OCI-LY3 (cell line): ENCODE results near the gene GJA1.
A peak's percentile ranks its signal among the peaks of the same experiment; 100 is the strongest.
"Not testable (repeated sequence)": the region's sequence is repeated elsewhere in the genome, so short reads cannot be mapped to it uniquely, and the experiment has no call there.

Experiments
- H2AFZ ChIP-seq: fragments of 200-600, 300-600 bp; shearing (Covaris generic); 2 replicates; pipeline ENCODE4 v1.6.0; 2014; ENCODE audit warnings: antibody characterized with exemption, low read depth, low read length
- H3K27ac ChIP-seq: fragments of 200-600, 300-600 bp; sonication (generic); 2 replicates; pipeline ENCODE4 v1.5.1; 2014; ENCODE audit warnings: mild to moderate bottlenecking, low read length, moderate library complexity, mixed read lengths
- H3K27me3 ChIP-seq: fragments of 200-600, 300-600 bp; sonication (generic); 2 replicates; pipeline ENCODE4 v1.6.1; 2014; ENCODE audit warnings: low read depth, low read length, mixed read lengths
- H3K36me3 ChIP-seq: fragments of 200-600, 300-600 bp; sonication (generic); replicated peaks from 2 replicates; pipeline ENCODE3; 2014; ENCODE audit warnings: low read depth, low read length, mixed read lengths
- H3K4me1 ChIP-seq: fragments of 300-600, 200-600 bp; sonication (generic); 2 replicates; pipeline ENCODE4 v1.6.1; 2014; ENCODE audit warnings: low read length, mixed read lengths
- H3K4me2 ChIP-seq: fragments of 200-600, 300-600 bp; sonication (generic); 2 replicates; pipeline ENCODE4 v1.6.1; 2014; ENCODE audit warnings: low read length, mixed read lengths
- H3K4me3 ChIP-seq: fragments of 300-600, 200-600 bp; sonication (generic); 2 replicates; pipeline ENCODE4 v1.5.1; 2014; ENCODE audit warnings: antibody characterized with exemption, mild to moderate bottlenecking, low read length, moderate library complexity
- H3K79me2 ChIP-seq: fragments of 300-600, 200-600 bp; shearing (Covaris generic); 2 replicates; pipeline ENCODE4 v1.6.1; 2014; ENCODE audit warnings: mild to moderate bottlenecking, low read length, mixed read lengths
- H3K9ac ChIP-seq: fragments of 300-600, 200-600 bp; shearing (Covaris generic); 2 replicates; pipeline ENCODE4 v1.6.0; 2014; ENCODE audit warnings: mild to moderate bottlenecking, low read length, moderate library complexity
- H3K9me3 ChIP-seq: fragments of 200-600, 300-600 bp; shearing (Covaris generic); 2 replicates; pipeline ENCODE4 v1.6.1; 2014; ENCODE audit warnings: low read length, mixed read lengths; ENCODE audit not compliant: insufficient read depth
- H4K20me1 ChIP-seq: fragments of 200-600, 300-600 bp; sonication (generic); 2 replicates; pipeline ENCODE4 v1.6.1; 2016; ENCODE audit warnings: low read length, mixed read lengths; ENCODE audit not compliant: insufficient read depth
- EZH2phosphoT487 ChIP-seq: fragments of 200-600 bp; shearing (Covaris generic); IDR thresholded peaks from 2 replicates; pipeline ENCODE4 v1.6.1; 2018; ENCODE audit warnings: antibody characterized with exemption, mixed run types, low read depth
- TF ChIP-seq, protein P1 (sequence below): fragments of 200-600, 300-600 bp; sonication (generic); IDR thresholded peaks from 2 replicates; pipeline ENCODE4 v1.5.1; 2014; ENCODE audit warnings: antibody characterized with exemption, low read length, low read depth

Gene GJA1

GRCh38 chr6:121426686-121427085 lies 8.8 kb upstream of the GJA1 start:
- Histone ChIP-seq H3K4me2 (no peak overlapping the region), H3K9me3 (no peaks in the 10 kb centered on the region)

DNA sequence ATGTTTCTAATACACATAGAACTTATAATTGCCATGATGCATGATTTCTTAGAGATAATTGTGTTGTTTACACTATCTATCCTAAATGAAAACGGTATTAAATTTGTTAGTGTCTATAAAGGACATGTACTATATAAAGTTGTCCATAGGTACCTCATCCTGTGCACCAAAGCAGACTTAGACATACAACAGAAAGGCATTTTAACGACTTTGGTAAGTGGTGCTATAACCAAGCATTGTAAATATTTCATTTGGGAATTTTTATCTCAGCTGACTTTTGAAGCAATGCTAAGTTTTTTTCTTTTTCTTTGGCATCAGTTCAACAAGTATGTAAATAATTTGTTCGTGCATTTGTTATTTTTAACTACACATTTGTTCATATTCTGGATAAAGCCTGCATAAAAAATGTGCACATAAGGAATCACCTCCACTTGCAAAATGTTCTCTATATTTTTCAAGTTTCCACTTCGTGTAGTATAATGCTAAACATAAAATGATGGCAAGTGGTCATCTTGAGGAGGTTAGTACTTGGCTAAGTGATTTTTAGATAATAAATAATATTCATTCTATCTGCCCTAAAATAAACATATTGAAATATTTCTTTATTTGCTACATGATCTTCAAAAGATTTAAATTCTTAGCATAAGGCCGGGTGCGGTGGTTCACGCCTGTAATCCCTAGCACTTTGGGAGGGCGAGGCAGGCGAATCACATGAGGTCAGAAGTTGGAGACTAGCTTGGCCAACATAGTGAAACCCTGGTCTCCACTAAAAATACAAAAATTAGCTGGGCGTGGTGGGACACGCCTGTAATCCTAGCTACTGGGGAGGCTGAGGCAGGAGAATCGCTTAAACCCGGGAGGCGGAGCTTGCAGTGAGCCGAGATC lies 6.3 kb upstream of the GJA1 start:
- Histone ChIP-seq H3K36me3 (no peaks in the 10 kb centered on the region), H2AFZ (no peak overlapping the region), H3K4me1 (no peaks in the 10 kb centered on the region), H3K9me3 (no peaks in the 10 kb centered on the region), H3K27ac (no peak overlapping the region), H3K4me2 (no peak overlapping the region), H3K4me3 (no peak overlapping the region), H3K9ac (no peak overlapping the region), H3K27me3 (no peaks in the 10 kb centered on the region), H3K79me2 (no peaks in the 10 kb centered on the region), H4K20me1 (no peaks in the 10 kb centered on the region)
- TF ChIP-seq, protein P1, sequence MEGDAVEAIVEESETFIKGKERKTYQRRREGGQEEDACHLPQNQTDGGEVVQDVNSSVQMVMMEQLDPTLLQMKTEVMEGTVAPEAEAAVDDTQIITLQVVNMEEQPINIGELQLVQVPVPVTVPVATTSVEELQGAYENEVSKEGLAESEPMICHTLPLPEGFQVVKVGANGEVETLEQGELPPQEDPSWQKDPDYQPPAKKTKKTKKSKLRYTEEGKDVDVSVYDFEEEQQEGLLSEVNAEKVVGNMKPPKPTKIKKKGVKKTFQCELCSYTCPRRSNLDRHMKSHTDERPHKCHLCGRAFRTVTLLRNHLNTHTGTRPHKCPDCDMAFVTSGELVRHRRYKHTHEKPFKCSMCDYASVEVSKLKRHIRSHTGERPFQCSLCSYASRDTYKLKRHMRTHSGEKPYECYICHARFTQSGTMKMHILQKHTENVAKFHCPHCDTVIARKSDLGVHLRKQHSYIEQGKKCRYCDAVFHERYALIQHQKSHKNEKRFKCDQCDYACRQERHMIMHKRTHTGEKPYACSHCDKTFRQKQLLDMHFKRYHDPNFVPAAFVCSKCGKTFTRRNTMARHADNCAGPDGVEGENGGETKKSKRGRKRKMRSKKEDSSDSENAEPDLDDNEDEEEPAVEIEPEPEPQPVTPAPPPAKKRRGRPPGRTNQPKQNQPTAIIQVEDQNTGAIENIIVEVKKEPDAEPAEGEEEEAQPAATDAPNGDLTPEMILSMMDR = no peak
- TF ChIP-seq EZH2phosphoT487 = no peak

More at GRCh38 chr6:121426686-121427085, 8.8 kb upstream of the GJA1 start:
- TF ChIP-seq, protein P1 = no peak
- TF ChIP-seq EZH2phosphoT487 = no peak
- H3K79me2 ChIP-seq = no peaks in the 10 kb centered on the region
- H3K27me3 ChIP-seq = no peaks in the 10 kb centered on the region
- H2AFZ ChIP-seq = no peak overlapping the region
- no peaks in the 10 kb centered on the region for H3K36me3 ChIP-seq
- H3K4me1 ChIP-seq = no peaks in the 10 kb centered on the region
- no peak overlapping the region for H3K27ac ChIP-seq
- H3K9ac ChIP-seq = no peak overlapping the region
- H4K20me1 ChIP-seq = no peaks in the 10 kb centered on the region
- no peak overlapping the region for H3K4me3 ChIP-seq

- Histone ChIP-seq H3K9ac (no peak overlapping the region), H3K4me1 (no peaks in the 10 kb centered on the region), H2AFZ (no peak overlapping the region), H3K9me3 (no peaks in the 10 kb centered on the region), H3K79me2 (no peaks in the 10 kb centered on the region), H3K4me3 (no peak overlapping the region), H3K4me2 (no peak overlapping the region), H3K27me3 (no peaks in the 10 kb centered on the region), H3K27ac (no peak overlapping the region), H3K36me3 (no peaks in the 10 kb centered on the region), H4K20me1 (no peaks in the 10 kb centered on the region)
- TF ChIP-seq, protein P1 = peak; percentile 44
- no peak for TF ChIP-seq EZH2phosphoT487
Measured at GRCh38 chr6:121430514-121431460, 4.7 kb upstream of the GJA1 start.

DNA sequence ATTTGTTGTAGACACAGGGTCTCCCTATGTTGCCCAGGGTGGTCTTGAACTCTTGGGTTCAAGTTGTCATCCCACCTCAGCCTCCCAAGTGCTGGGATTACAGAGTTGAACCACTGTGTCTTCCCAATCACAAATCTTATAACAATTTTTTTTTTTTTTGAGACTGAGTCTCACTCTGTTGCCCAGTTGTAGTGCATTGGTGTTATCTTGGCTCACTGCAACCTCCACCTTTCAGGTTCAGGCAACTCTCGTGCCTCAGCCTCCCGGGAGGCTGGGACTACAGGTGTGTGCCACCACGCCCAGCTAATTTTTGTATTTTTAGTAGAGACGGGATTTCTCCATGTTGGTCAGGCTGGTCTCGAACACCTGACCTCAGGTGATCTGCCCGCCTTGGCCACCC lies 3.7 kb upstream of the GJA1 start:
- not testable (repeated sequence) for H3K9ac ChIP-seq, H3K79me2 ChIP-seq, H3K4me2 ChIP-seq, H3K36me3 ChIP-seq, H3K4me3 ChIP-seq, H3K9me3 ChIP-seq, H4K20me1 ChIP-seq, H2AFZ ChIP-seq, H3K27me3 ChIP-seq, H3K27ac ChIP-seq, H3K4me1 ChIP-seq
